Measurements from ENCODE around the gene MAP4. TPM values are rescaled to one million over a fixed set of nuclear protein-coding genes. Genes with fewer than 3 reads are reported as not detected.

MAP4 gene
- total and polyA plus RNA-seq, 2 donors (not counting 3 experiments of a cell fraction or from before 2014, with no cell fraction given), result 121 to 290 TPM

DNA sequence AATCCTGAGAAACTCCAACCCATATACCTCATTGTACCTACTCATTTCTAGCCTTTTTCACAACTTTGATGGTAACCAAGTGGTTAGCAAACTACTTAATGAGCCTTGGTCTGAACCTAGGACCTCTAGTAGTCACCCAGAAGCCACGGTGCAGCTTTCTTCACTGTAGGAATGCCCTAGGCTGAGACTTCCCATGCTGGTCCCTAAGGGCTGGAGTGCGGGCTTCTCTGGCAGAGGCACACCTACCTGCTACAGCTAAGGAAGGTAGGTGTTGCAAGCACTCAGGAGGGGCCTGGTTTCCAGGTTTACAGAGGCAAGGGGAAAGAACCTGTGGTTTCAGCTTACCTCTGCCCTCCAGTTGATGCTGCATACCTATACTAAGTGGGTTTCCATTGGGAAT is 147.9 kb downstream of the MAP4 start:
- Histone ChIP-seq H3K27me3 (ENCODE audit: control insufficient read depth in 2 of 2, insufficient read depth in 2 of 2, low read length in 2 of 2) (no peaks in the 10 kb centered on the region), H3K4me3 (replicated peaks in 1 of 3; ENCODE audit: insufficient read depth in 1 of 3, low read depth in 1 of 3, low read length in 3 of 3) (no peak overlapping the region), H4K20me1 (replicated peaks; ENCODE audit: control insufficient read depth, extremely low read depth, insufficient read depth, low read length) (no peaks in the 10 kb centered on the region), H3K9me1 (replicated peaks; ENCODE audit: control insufficient read depth, extremely low read depth, insufficient read depth, low read length) (no peaks in the 10 kb centered on the region), H3K36me3 (ENCODE audit: control insufficient read depth in 2 of 2, extremely low read depth in 1 of 2, insufficient read depth in 2 of 2, low read length in 2 of 2) (peaks cover 22 to 37% of the 10 kb centered on the region in 2 experiments), H2AFZ (ENCODE audit: low read depth, low read length) (no peak overlapping the region), H3K9me3 (replicated peaks; ENCODE audit: control insufficient read depth, insufficient read depth, low read length) (no peaks in the 10 kb centered on the region), H3K27ac (ENCODE audit: insufficient read depth, low read depth, low read length) (no peak overlapping the region), H3K9ac (replicated peaks; ENCODE audit: extremely low read depth, insufficient read depth, low read length) (no peak overlapping the region), H3K4me1 (ENCODE audit: control insufficient read depth, extremely low read depth, insufficient read depth, low read length) (no peaks in the 10 kb centered on the region), H3K4me2 (ENCODE audit: insufficient read depth, low read length) (no peak overlapping the region), H3K79me2 (ENCODE audit: control insufficient read depth, insufficient read depth, low read length) (no peaks in the 10 kb centered on the region)
- intact Hi-C loops (cut with micrococcal nuclease) (no loop called here), dilution Hi-C loops (cut with MboI; ENCODE audit: extremely low pct_ligation_motif_present, low sequenced_read_pairs) (no loop called here)
- no peak for TF ChIP-seq FOS (IDR thresholded peaks at IDR 0.05; ENCODE audit: borderline replicate concordance, insufficient read depth, low read length)
- TF ChIP-seq, protein P1, sequence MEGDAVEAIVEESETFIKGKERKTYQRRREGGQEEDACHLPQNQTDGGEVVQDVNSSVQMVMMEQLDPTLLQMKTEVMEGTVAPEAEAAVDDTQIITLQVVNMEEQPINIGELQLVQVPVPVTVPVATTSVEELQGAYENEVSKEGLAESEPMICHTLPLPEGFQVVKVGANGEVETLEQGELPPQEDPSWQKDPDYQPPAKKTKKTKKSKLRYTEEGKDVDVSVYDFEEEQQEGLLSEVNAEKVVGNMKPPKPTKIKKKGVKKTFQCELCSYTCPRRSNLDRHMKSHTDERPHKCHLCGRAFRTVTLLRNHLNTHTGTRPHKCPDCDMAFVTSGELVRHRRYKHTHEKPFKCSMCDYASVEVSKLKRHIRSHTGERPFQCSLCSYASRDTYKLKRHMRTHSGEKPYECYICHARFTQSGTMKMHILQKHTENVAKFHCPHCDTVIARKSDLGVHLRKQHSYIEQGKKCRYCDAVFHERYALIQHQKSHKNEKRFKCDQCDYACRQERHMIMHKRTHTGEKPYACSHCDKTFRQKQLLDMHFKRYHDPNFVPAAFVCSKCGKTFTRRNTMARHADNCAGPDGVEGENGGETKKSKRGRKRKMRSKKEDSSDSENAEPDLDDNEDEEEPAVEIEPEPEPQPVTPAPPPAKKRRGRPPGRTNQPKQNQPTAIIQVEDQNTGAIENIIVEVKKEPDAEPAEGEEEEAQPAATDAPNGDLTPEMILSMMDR (IDR thresholded peaks at IDR 0.05; ENCODE audit: extremely low read depth in 1 of 2, insufficient read depth in 1 of 2, low read depth in 1 of 2, low read length in 2 of 2), result no peak
- TF ChIP-seq GATA2 (IDR thresholded peaks at IDR 0.05; ENCODE audit: insufficient read depth, insufficient read length, low read depth, low read length), result no peak
- TF ChIP-seq, protein P2, sequence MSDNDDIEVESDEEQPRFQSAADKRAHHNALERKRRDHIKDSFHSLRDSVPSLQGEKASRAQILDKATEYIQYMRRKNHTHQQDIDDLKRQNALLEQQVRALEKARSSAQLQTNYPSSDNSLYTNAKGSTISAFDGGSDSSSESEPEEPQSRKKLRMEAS (IDR thresholded peaks at IDR 0.05; ENCODE audit: insufficient read depth, insufficient read length), result no peak
- no peak for TF ChIP-seq POLR2AphosphoS5 (IDR thresholded peaks at IDR 0.05; ENCODE audit: insufficient read depth, low read depth, low read length)
- TF ChIP-seq POLR2A (IDR thresholded peaks at IDR 0.05; ENCODE audit: low read depth, low read length), result no peak
- TF ChIP-seq JUN (IDR thresholded peaks at IDR 0.05; ENCODE audit: borderline replicate concordance, insufficient read depth, insufficient read length, low read depth), result no peak
- TF ChIP-seq EZH2 (IDR thresholded peaks at IDR 0.05; ENCODE audit: borderline replicate concordance, low read depth, low read length, severe bottlenecking), result no peak
- no peak for TF ChIP-seq MYC (IDR thresholded peaks at IDR 0.05; ENCODE audit: low read depth, low read length)
- no TSS peak for BruUV-seq (replicated peaks)
- FAIRE-seq (no peak), DNase-seq (ENCODE audit: low read depth, low spot score) (no peak)
- CTCF ChIA-PET, result interaction anchor here (1.3 kb wide), 1 partner anchor 31 kb away, joined by 4 read pairs; no protein-coding TSS in a partner anchor
- POLR2A ChIA-PET, result no interaction called here

Measured in endothelial cell of umbilical vein (primary cell).